Glomerular endothelial cell (primary cell): ENCODE results near the gene DAAM2. TPM values are rescaled to one million over a fixed set of nuclear protein-coding genes. Genes with fewer than 3 reads are reported as not detected.

Source experiments
- DNase-seq: peaks from one replicate; pipeline ENCODE4 v3.0.0-alpha.2; 2011; ENCODE audit warnings: low read depth, low spot score; ENCODE audit errors: extremely low read depth
- total RNA-seq: library from RNA; depleted of rRNA; stranded (reverse); fragments of >200 nt; gene quantifications from 2 replicates; pipeline ENCODE4 v1.2.3, GENCODE V29; 2015

The DAAM2 gene
- total RNA-seq, 1 donor from 2014 or later, result 1.2 TPM

- no peak for DNase-seq
Measured at GRCh38 chr6:39786649-39787048, 5.5 kb upstream of the DAAM2 start.

GRCh38 chr6:39787322-39787721, 4.9 kb upstream of the DAAM2 start:
- DNase-seq, result no peak

- DNase-seq, result no peak
Measured at GRCh38 chr6:39790772-39791171, 1.4 kb upstream of the DAAM2 start.

- no peak for DNase-seq
Measured at GRCh38 chr6:39791311-39791710, 865 bp upstream of the DAAM2 start.

- DNase-seq, result no peak
Measured at GRCh38 chr6:39792540-39793450, 619 bp downstream of the DAAM2 start.

GRCh38 chr6:39793516-39793915, 1.3 kb downstream of the DAAM2 start:
- DNase-seq, result no peak

GRCh38 chr6:39794231-39794630, 2.1 kb downstream of the DAAM2 start:
- no peak for DNase-seq

GRCh38 chr6:39797751-39798150, 5.6 kb downstream of the DAAM2 start:
- DNase-seq, result no peak

GRCh38 chr6:39800034-39801032, 8.2 kb downstream of the DAAM2 start:
- no peak for DNase-seq

- no peak for DNase-seq
Measured at GRCh38 chr6:39801456-39802251, 9.5 kb downstream of the DAAM2 start.

GRCh38 chr6:39803872-39804271, 11.7 kb downstream of the DAAM2 start:
- DNase-seq, result no peak

- DNase-seq, result no peak
Measured at GRCh38 chr6:39804466-39805065, 12.4 kb downstream of the DAAM2 start.

- no peak for DNase-seq
Measured at GRCh38 chr6:39806278-39806677, 14.1 kb downstream of the DAAM2 start.

GRCh38 chr6:39808346-39808745, 16.2 kb downstream of the DAAM2 start:
- DNase-seq, result no peak

GRCh38 chr6:39808964-39809363, 16.8 kb downstream of the DAAM2 start:
- DNase-seq, result no peak

- no peak for DNase-seq
Measured at GRCh38 chr6:39811835-39812345, 19.7 kb downstream of the DAAM2 start.

- DNase-seq, result no peak
Measured at GRCh38 chr6:39812496-39812852, 20.3 kb downstream of the DAAM2 start.

GRCh38 chr6:39812853-39813533, 20.8 kb downstream of the DAAM2 start:
- DNase-seq, result no peak

- DNase-seq, result no peak
Measured at GRCh38 chr6:39814236-39814635, 22.1 kb downstream of the DAAM2 start.
